Endodermal cell (in vitro differentiated cells): ENCODE data around the gene KLHL14. TPM values are rescaled to one million over a fixed set of nuclear protein-coding genes. Genes with fewer than 3 reads are reported as not detected.
A peak's percentile ranks its signal among the peaks of the same experiment; 100 is the strongest.

ENCODE experiments used
- DNase-seq: peaks from one replicate; pipeline ENCODE4 v3.0.0-alpha.2; 2017
- H3K27ac ChIP-seq: 2 replicates; pipeline ENCODE4 v1.5.1; 2013; ENCODE audit warnings: mild to moderate bottlenecking, low read depth, low read length, moderate library complexity
- H3K27me3 ChIP-seq: 2 replicates; pipeline ENCODE4 v1.6.1; 2013; ENCODE audit warnings: mild to moderate bottlenecking, low read length, moderate library complexity; ENCODE audit not compliant: insufficient read depth, control insufficient read depth, poor library complexity, severe bottlenecking
- H3K36me3 ChIP-seq: 2 replicates; pipeline ENCODE4 v1.7.0; 2013; ENCODE audit warnings: mild to moderate bottlenecking, low read length, moderate library complexity; ENCODE audit not compliant: control insufficient read depth, insufficient read depth
- H3K4me1 ChIP-seq: one replicate; pipeline ENCODE4 v1.7.0; 2013; ENCODE audit warnings: low read length; ENCODE audit not compliant: control insufficient read depth, insufficient read depth
- H3K4me3 ChIP-seq: 2 replicates; pipeline ENCODE4 v1.5.1; 2013; ENCODE audit warnings: mild to moderate bottlenecking, low read length, moderate library complexity
- H3K9ac ChIP-seq: 2 replicates; pipeline ENCODE4 v1.6.1; 2013; ENCODE audit warnings: mild to moderate bottlenecking, low read length, moderate library complexity; ENCODE audit not compliant: poor library complexity, severe bottlenecking; ENCODE audit errors: extremely low read depth
- H3K9me3 ChIP-seq: 2 replicates; pipeline ENCODE4 v1.6.1; 2013; ENCODE audit warnings: mild to moderate bottlenecking, low read length, moderate library complexity; ENCODE audit not compliant: control insufficient read depth
- H3K27ac Mint-ChIP-seq: 2 replicates; pipeline ENCODE4 v1.8.0; 2020; ENCODE audit warnings: mixed read lengths
- H3K27me3 Mint-ChIP-seq: 2 replicates; pipeline ENCODE4 v1.8.0; 2021; ENCODE audit warnings: mild to moderate bottlenecking, mixed read lengths; ENCODE audit not compliant: insufficient read depth
- H3K36me3 Mint-ChIP-seq: 2 replicates; pipeline ENCODE4 v1.8.0; 2020; ENCODE audit warnings: low read depth, mixed read lengths
- H3K4me1 Mint-ChIP-seq: 2 replicates; pipeline ENCODE4 v1.8.0; 2020; ENCODE audit warnings: mixed read lengths
- H3K4me3 Mint-ChIP-seq: 2 replicates; pipeline ENCODE4 v1.8.0; 2020; ENCODE audit warnings: mild to moderate bottlenecking, moderate library complexity, mixed read lengths
- H3K9me3 Mint-ChIP-seq: 2 replicates; pipeline ENCODE4 v1.8.0; 2020; ENCODE audit warnings: mild to moderate bottlenecking, mixed read lengths
- WGBS, 2 experiments: methylation state at CpG; one replicate each; pipeline versions ENCODE4 v1.1.5 to v1.1.7; 2013; ENCODE audit warnings: missing lambda C conversion rate in 2 of 2, mixed read lengths in 1 of 2; ENCODE audit not compliant: insufficient coverage in 1 of 2, insufficient read length in 1 of 2; 5-methylcytosine and 5-hydroxymethylcytosine counted together
- total RNA-seq, 2 donors: library from RNA; stranded (reverse); fragmentation: NEBNext Ultra II Directional in 1 of 2; extraction: Animal tissue kit (Norgen Biotek cat#: 25700) in 1 of 2; gene quantifications; 2 replicates in 1 of 2; 3 replicates in 1 of 2; pipeline ENCODE4 v1.2.1, GENCODE V29; 2021
- TF ChIP-seq, protein P1 (sequence below): fragments of 200-600 bp; sonication (generic); conservative IDR thresholded peaks from 2 replicates; pipeline ENCODE4 v1.5.0; 2021; ENCODE audit warnings: antibody characterized with exemption, mild to moderate bottlenecking

The KLHL14 gene
- total RNA-seq, 2 donors from 2014 or later: 4.2 TPM

DNA sequence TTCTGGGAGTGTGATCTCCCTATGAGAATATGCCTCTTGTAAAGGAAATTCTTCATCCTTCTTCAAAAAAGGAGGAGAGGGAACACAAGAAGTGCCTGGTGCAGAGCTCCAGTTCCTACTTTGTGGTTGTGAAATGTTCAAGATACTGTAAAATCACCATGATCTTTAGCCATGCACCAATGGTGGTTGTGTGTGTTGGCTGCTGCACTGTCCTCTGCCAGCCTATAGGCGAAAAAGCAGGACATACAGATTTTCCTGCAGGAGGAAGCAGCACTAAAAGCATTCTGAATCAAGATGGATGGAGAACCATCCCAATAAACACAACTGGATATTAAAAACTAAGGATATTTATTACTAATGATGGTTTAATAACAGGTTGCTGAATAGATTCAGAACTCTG is 6.2 kb upstream of the KLHL14 start:
- Mint-ChIP-seq H3K4me3 (no peak overlapping the region), H3K27ac (no peak overlapping the region), H3K27me3 (peaks cover 24% of the 10 kb centered on the region), H3K9me3 (no peaks in the 10 kb centered on the region), H3K36me3 (no peaks in the 10 kb centered on the region), H3K4me1 (peaks cover 5% of the 10 kb centered on the region)
- H3K4me3 ChIP-seq: no peak overlapping the region
- H3K9ac ChIP-seq: no peak overlapping the region
- H3K36me3 ChIP-seq: no peaks in the 10 kb centered on the region
- H3K27me3 ChIP-seq: peaks cover 16% of the 10 kb centered on the region
- no peaks in the 10 kb centered on the region for H3K4me1 ChIP-seq
- no peak overlapping the region for H3K27ac ChIP-seq
- no peak for DNase-seq
- no peaks in the 10 kb centered on the region for H3K9me3 ChIP-seq
- 90% methylated on average over 1 of the region's 1 CpG; no CpG with 5 or more reads in 1 of the 2 experiments for WGBS, 2 experiments
- TF ChIP-seq, protein P1, sequence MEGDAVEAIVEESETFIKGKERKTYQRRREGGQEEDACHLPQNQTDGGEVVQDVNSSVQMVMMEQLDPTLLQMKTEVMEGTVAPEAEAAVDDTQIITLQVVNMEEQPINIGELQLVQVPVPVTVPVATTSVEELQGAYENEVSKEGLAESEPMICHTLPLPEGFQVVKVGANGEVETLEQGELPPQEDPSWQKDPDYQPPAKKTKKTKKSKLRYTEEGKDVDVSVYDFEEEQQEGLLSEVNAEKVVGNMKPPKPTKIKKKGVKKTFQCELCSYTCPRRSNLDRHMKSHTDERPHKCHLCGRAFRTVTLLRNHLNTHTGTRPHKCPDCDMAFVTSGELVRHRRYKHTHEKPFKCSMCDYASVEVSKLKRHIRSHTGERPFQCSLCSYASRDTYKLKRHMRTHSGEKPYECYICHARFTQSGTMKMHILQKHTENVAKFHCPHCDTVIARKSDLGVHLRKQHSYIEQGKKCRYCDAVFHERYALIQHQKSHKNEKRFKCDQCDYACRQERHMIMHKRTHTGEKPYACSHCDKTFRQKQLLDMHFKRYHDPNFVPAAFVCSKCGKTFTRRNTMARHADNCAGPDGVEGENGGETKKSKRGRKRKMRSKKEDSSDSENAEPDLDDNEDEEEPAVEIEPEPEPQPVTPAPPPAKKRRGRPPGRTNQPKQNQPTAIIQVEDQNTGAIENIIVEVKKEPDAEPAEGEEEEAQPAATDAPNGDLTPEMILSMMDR: peak; percentile 36

- H3K9me3 Mint-ChIP-seq: no peaks in the 10 kb centered on the region
- peaks cover 39% of the 10 kb centered on the region for H3K27me3 Mint-ChIP-seq
- no peak overlapping the region for H3K27ac ChIP-seq
- WGBS, 2 experiments: 91 to 96% methylated on average over 2 of the region's 2 CpGs
- H3K36me3 ChIP-seq: no peaks in the 10 kb centered on the region
- H3K9ac ChIP-seq: no peak overlapping the region
- H3K4me3 ChIP-seq: no peak overlapping the region
- TF ChIP-seq, protein P1: no peak
- H3K4me1 ChIP-seq: no peaks in the 10 kb centered on the region
- DNase-seq: no peak
- H3K36me3 Mint-ChIP-seq: no peaks in the 10 kb centered on the region
- no peaks in the 10 kb centered on the region for H3K9me3 ChIP-seq
- peaks cover 18% of the 10 kb centered on the region for H3K4me1 Mint-ChIP-seq
- H3K27me3 ChIP-seq: peaks cover 35% of the 10 kb centered on the region
- H3K4me3 Mint-ChIP-seq: no peak overlapping the region
- H3K27ac Mint-ChIP-seq: no peak overlapping the region
These were observed 4.2 kb upstream of the KLHL14 start for GRCh38 chr18:32777049-32777448.

GRCh38 chr18:32776561-32776960 is 3.7 kb upstream of the KLHL14 start:
- H3K4me3 ChIP-seq: no peak overlapping the region
- Mint-ChIP-seq H3K27ac (no peak overlapping the region), H3K4me1 (peaks cover 18% of the 10 kb centered on the region), H3K9me3 (no peaks in the 10 kb centered on the region), H3K27me3 (peaks cover 39% of the 10 kb centered on the region), H3K36me3 (no peaks in the 10 kb centered on the region), H3K4me3 (no peak overlapping the region)
- H3K9ac ChIP-seq: no peak overlapping the region
- no peak for DNase-seq
- H3K27me3 ChIP-seq: peaks cover 36% of the 10 kb centered on the region
- no peaks in the 10 kb centered on the region for H3K4me1 ChIP-seq
- TF ChIP-seq, protein P1: no peak
- H3K36me3 ChIP-seq: no peaks in the 10 kb centered on the region
- no peak overlapping the region for H3K27ac ChIP-seq
- 50 to 84% methylated on average over 1 to 2 of the region's 2 CpGs for WGBS, 2 experiments
- H3K9me3 ChIP-seq: no peaks in the 10 kb centered on the region
